Suprapubic skin (tissue), 4 donors: Measurements from ENCODE around the gene PRAMEF33. TPM values are rescaled to one million over a fixed set of nuclear protein-coding genes. Genes with fewer than 3 reads are reported as not detected.
"Not testable (repeated sequence)": the region's sequence is repeated elsewhere in the genome, so short reads cannot be mapped to it uniquely, and the experiment has no call there.

ENCODE experiments used
- DNase-seq, 2 donors: peaks; one replicate each; pipeline ENCODE4 v3.0.0-alpha.2; 2019; ENCODE audit warnings: low spot score in 2 of 2
- H3K27ac ChIP-seq: fragments of 200-600 bp; sonication (generic); one replicate; pipeline ENCODE4 v1.5.1; 2019
- H3K27me3 ChIP-seq: fragments of 200-600 bp; sonication (generic); one replicate; pipeline ENCODE4 v1.5.1; 2019
- H3K36me3 ChIP-seq: fragments of 200-600 bp; sonication (generic); one replicate; pipeline ENCODE4 v1.5.1; 2019
- H3K4me1 ChIP-seq: fragments of 200-600 bp; sonication (generic); one replicate; pipeline ENCODE4 v1.5.1; 2019
- H3K4me3 ChIP-seq: fragments of 200-600 bp; sonication (generic); one replicate; pipeline ENCODE4 v1.5.1; 2019; ENCODE audit warnings: mild to moderate bottlenecking
- H3K9me3 ChIP-seq: fragments of 200-600 bp; sonication (generic); one replicate; pipeline ENCODE4 v1.5.1; 2019
- WGBS: methylation state at CpG from one replicate; pipeline ENCODE4 v1.1.5; 2018; 5-methylcytosine and 5-hydroxymethylcytosine counted together
- total RNA-seq, 4 donors: library from RNA; depleted of rRNA; stranded (reverse); fragments of >200 nt; gene quantifications; one replicate each; pipeline ENCODE4 v1.1.0, GENCODE V29; 2016

PRAMEF33 gene, protein sequence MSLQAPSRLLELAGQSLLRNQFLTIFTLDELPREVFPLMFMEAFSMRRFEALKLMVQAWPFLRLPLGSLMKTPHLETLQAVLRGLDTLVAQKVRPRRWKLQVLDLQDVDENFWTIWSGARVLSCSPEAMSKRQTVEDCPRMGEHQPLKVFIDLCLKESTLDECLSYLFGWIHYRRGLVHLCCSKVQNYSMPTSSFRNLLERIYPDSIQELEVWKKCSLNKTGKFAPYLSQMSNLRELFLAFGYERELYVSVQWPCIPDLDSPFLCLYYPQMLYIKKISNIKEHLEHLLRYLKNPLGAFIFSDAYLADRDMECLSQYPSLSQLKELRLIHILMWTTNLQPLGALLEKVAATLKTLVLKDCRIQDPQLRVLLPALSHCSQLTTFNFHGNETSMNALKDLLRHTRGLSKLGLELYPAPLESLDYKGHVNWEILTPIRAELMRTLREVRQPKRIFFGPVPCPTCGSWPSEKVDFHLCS
- not detected for total RNA-seq

- H3K9me3 ChIP-seq, DNase-seq, H3K36me3 ChIP-seq, H3K4me1 ChIP-seq, H3K27ac ChIP-seq, H3K27me3 ChIP-seq, H3K4me3 ChIP-seq: not testable (repeated sequence)
- WGBS, result no CpG with 5 or more reads among the region's 1 CpG
Measured at GRCh38 chr1:13303239-13303638, at the start of gene PRAMEF33. PRAMEF33 (plus strand) TSS chr1:13303539; CDS start chr1:13305955, 2,416 bp downstream.

- not testable (repeated sequence) for H3K4me1 ChIP-seq, H3K36me3 ChIP-seq, H3K27ac ChIP-seq, H3K27me3 ChIP-seq, H3K4me3 ChIP-seq, H3K9me3 ChIP-seq, DNase-seq
- WGBS, result no CpG with 5 or more reads among the region's 5 CpGs
Measured at GRCh38 chr1:13253898-13254297, 49.4 kb upstream of the PRAMEF33 start, which contains the start of gene PRAMEF5. PRAMEF5 (plus strand) TSS chr1:13254198; CDS start chr1:13259269, 5,071 bp downstream.

- H3K4me3 ChIP-seq, H3K4me1 ChIP-seq, H3K36me3 ChIP-seq, H3K27me3 ChIP-seq, H3K9me3 ChIP-seq, H3K27ac ChIP-seq, DNase-seq: not testable (repeated sequence)
- no CpG with 5 or more reads among the region's 3 CpGs for WGBS
Measured at GRCh38 chr1:13265124-13265523, 38.2 kb upstream of the PRAMEF33 start.

DNA sequence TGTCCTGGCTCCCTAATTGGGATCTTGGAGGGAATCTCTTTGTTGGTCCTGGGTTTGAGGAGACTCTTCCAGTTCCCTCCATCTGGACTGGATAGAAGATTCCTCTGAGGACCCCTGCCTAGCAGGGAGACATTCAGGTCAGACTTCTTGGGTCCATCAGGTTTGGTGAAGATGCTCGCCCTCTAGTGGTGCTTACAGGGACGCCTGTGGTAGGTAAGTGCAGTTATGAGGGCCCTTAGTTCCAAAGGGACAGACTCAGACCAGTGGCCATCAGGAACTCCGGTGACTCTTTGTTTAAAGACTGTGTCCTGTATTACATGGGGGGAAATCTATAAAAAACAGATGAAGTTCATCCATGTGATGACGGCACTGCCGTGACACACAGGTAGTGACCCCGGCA, 26.3 kb upstream of the PRAMEF33 start:
- no CpG with 5 or more reads among the region's 6 CpGs for WGBS
- H3K4me1 ChIP-seq, H3K9me3 ChIP-seq, H3K27ac ChIP-seq, DNase-seq, H3K4me3 ChIP-seq, H3K36me3 ChIP-seq, H3K27me3 ChIP-seq: not testable (repeated sequence)

- H3K27ac ChIP-seq, DNase-seq, H3K27me3 ChIP-seq, H3K4me3 ChIP-seq, H3K9me3 ChIP-seq, H3K4me1 ChIP-seq, H3K36me3 ChIP-seq: not testable (repeated sequence)
- 71% methylated on average over 3 of the region's 3 CpGs for WGBS
Measured at GRCh38 chr1:13279617-13280016, 23.7 kb upstream of the PRAMEF33 start.

DNA sequence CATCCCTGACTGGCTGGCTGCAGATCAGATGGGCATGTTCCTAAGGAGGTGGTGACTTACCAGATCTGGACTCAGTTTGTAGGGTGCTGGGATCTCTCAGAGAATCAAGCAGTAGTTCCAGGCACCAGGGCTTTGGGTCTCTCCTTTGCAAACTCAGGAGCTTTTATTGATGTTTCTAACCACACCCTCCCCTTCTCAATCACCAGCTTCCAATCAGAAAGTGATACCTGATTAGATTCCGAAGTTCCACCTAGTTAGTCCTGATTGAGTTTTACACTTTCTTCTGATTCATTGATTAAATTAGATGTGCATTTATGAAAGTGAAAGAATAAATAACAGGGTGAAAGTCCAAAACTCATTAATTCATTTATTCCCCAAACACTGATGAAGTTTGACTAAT, 18.3 kb upstream of the PRAMEF33 start, which contains the start of gene PRAMEF8:
TSS of gene PRAMEF8 (minus strand) at position 101 of the 400 bp plus-strand sequence. CDS start 1,046 bp downstream, outside the sequence.
- H3K4me3 ChIP-seq, H3K9me3 ChIP-seq, H3K36me3 ChIP-seq, DNase-seq, H3K27me3 ChIP-seq, H3K27ac ChIP-seq, H3K4me1 ChIP-seq: not testable (repeated sequence)
- WGBS, result no CpG with 5 or more reads among the region's 1 CpG

GRCh38 chr1:13289030-13289429, 14.3 kb upstream of the PRAMEF33 start:
- not testable (repeated sequence) for H3K4me3 ChIP-seq, H3K36me3 ChIP-seq, H3K9me3 ChIP-seq, H3K27ac ChIP-seq, H3K27me3 ChIP-seq, H3K4me1 ChIP-seq, DNase-seq
- no CpG with 5 or more reads among the region's 3 CpGs for WGBS

- not testable (repeated sequence) for H3K27me3 ChIP-seq, H3K4me3 ChIP-seq, H3K36me3 ChIP-seq, DNase-seq, H3K27ac ChIP-seq, H3K4me1 ChIP-seq, H3K9me3 ChIP-seq
- WGBS, result 83% methylated on average over 1 of the region's 5 CpGs
Measured at GRCh38 chr1:13297216-13297931, 6.0 kb upstream of the PRAMEF33 start.

- no CpG with 5 or more reads among the region's 27 CpGs for WGBS
- not testable (repeated sequence) for H3K27me3 ChIP-seq, H3K4me3 ChIP-seq, H3K36me3 ChIP-seq, H3K4me1 ChIP-seq, DNase-seq, H3K27ac ChIP-seq, H3K9me3 ChIP-seq
Measured at GRCh38 chr1:13298699-13299098, 4.6 kb upstream of the PRAMEF33 start.

- H3K36me3 ChIP-seq, H3K9me3 ChIP-seq, H3K27ac ChIP-seq, H3K4me1 ChIP-seq, H3K4me3 ChIP-seq, DNase-seq, H3K27me3 ChIP-seq: not testable (repeated sequence)
Measured at GRCh38 chr1:13302197-13302596, 1.1 kb upstream of the PRAMEF33 start.

DNA sequence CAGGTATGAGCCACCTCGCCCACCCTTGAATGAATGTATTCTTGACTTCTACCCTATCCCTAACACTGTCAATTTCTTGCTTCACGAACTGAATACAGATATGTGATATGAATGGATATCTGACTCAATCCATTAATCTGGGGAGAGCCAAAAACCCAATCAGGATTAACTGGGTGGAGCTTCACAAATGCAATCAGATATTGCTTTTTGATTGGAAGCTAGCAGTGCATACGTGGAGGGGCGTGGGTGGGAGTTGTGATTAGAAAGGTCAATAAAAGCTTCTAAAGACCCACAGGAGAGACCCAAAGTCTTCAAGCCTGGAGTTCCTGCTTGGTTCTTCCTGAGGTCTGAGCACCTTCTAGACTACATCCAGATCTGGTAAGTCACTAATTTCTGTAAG, 11.9 kb downstream of the PRAMEF33 start, which contains the start of gene PRAMEF15:
TSS of gene PRAMEF15 (plus strand) at position 301 of the 400 bp plus-strand sequence. CDS start 2,827 bp downstream, outside the sequence.
- not testable (repeated sequence) for H3K4me3 ChIP-seq, H3K27me3 ChIP-seq, H3K4me1 ChIP-seq, H3K36me3 ChIP-seq, H3K9me3 ChIP-seq, H3K27ac ChIP-seq, DNase-seq
- WGBS, result 73% methylated on average over 4 of the region's 4 CpGs

DNA sequence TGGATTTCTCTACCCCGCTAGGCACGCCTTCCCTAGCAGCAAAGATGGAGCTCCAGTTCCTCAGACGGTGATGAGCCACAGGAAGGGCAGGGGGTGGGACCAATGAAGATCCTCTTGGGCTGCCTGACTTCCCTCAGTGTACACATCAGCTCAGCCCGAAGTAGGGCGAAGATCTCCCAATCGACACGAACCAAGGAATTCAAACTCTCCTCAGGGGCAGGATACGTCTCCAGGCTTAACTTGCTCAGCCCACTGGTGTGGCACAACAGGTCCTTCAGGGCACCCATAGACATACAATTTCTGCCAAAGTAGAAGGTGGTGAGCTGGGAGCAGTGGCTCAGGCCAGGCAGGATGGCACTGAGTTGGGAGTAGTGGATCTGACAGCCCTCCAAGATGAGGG, 39.2 kb downstream of the PRAMEF33 start:
- not testable (repeated sequence) for H3K9me3 ChIP-seq, H3K4me3 ChIP-seq, H3K36me3 ChIP-seq, H3K27me3 ChIP-seq, DNase-seq, H3K4me1 ChIP-seq, H3K27ac ChIP-seq
- 81% methylated on average over 5 of the region's 8 CpGs for WGBS

DNA sequence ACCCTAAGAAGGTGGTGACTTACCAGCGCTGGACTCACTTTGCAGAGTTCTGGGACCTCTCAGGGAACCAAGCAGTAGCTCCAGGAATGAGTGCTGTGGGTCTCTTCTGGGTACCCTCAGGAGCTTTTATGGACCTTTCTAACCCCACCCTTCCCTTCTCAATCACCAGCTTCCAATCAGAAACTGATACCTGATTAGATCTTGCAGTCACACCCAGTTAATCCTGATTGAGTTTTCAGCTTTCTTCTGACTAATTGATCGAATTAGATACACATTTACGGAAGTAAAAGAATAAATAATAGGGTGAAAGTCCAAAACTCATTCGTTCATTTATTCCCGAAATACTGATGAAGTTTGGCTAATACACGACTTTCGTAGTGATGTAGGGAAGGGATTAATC, 43.7 kb downstream of the PRAMEF33 start, which contains the start of gene PRAMEF14:
TSS of gene PRAMEF14 (minus strand) at position 101 of the 400 bp plus-strand sequence. CDS start 1,820 bp downstream, outside the sequence.
- not testable (repeated sequence) for H3K27ac ChIP-seq, H3K36me3 ChIP-seq, H3K4me1 ChIP-seq, H3K9me3 ChIP-seq, H3K27me3 ChIP-seq, H3K4me3 ChIP-seq, DNase-seq
- whole genome bisulfite sequencing, result 77% methylated on average over 7 of the region's 7 CpGs

GRCh38 chr1:13353476-13353875, 50.1 kb downstream of the PRAMEF33 start:
- H3K4me1 ChIP-seq, H3K27ac ChIP-seq, H3K36me3 ChIP-seq, H3K9me3 ChIP-seq, DNase-seq, H3K27me3 ChIP-seq, H3K4me3 ChIP-seq: not testable (repeated sequence)
- 89% methylated on average over 5 of the region's 8 CpGs for WGBS
